Muscle layer of colon (tissue), 2 donors: ENCODE measurements around the gene MANBA.
"Not testable (repeated sequence)": the region's sequence is repeated elsewhere in the genome, so short reads cannot be mapped to it uniquely, and the experiment has no call there.

Source experiments
- H3K27ac ChIP-seq: one replicate; pipeline ENCODE4 v1.7.0; 2013; ENCODE audit warnings: low read depth, mild to moderate bottlenecking, low read length, moderate library complexity
- H3K27me3 ChIP-seq, 2 donors: one replicate each; pipeline ENCODE4 v1.7.0; 2013; ENCODE audit warnings: low read length in 2 of 2, mild to moderate bottlenecking in 2 of 2; ENCODE audit not compliant: insufficient read depth in 2 of 2, control insufficient read depth in 1 of 2
- H3K36me3 ChIP-seq: one replicate; pipeline ENCODE4 v1.7.0; 2013; ENCODE audit warnings: mild to moderate bottlenecking, low read length; ENCODE audit not compliant: insufficient read depth
- H3K4me1 ChIP-seq: one replicate; pipeline ENCODE4 v1.7.0; 2013; ENCODE audit warnings: mild to moderate bottlenecking, low read length; ENCODE audit not compliant: insufficient read depth
- H3K4me3 ChIP-seq, 2 donors: one replicate each; pipeline ENCODE4 v1.7.0; 2013; ENCODE audit warnings: low read length in 2 of 2, low read depth in 1 of 2, mild to moderate bottlenecking in 1 of 2, moderate library complexity in 1 of 2
- H3K9ac ChIP-seq: one replicate; pipeline ENCODE4 v1.7.0; 2013; ENCODE audit warnings: low read length
- H3K9me3 ChIP-seq: one replicate; pipeline ENCODE4 v1.7.0; 2013; ENCODE audit warnings: mild to moderate bottlenecking, low read length
- donor health status: abdominal sarcoma.
- donor health status: Adenocarcinoma of cecum.

Gene MANBA

GRCh38 chr4:102761906-102762305, 1.1 kb upstream of the MANBA start:
- Histone ChIP-seq H3K36me3 (no peaks in the 10 kb centered on the region), H3K9me3 (no peaks in the 10 kb centered on the region), H3K4me1 (peaks cover 15% of the 10 kb centered on the region), H3K27ac (no peak overlapping the region), H3K9ac (peak overlapping the region; percentile 44), H3K4me3 (peak overlapping the region in 1 of 2 donors; percentile 100), H3K27me3 (no peaks in the 10 kb centered on the region)

DNA sequence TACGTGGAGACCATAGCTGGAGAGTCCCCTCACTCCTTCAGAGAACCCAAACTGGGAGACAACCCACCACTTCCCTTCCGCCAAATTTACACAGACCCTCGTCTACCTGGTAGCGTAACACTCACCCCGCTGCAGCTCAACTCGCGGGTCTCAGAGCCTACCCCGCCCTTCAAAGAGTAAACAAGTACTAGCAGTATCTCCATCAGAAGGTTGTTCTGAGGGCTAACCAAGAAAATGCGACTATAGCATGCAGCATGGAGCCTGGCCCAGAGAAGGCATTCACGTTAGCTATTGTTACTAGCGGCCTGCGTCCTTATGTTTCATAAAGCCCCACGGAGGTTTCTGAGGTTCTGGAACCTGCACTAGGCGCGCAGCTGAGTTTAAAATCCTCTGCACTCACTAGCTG, 531 bp upstream of the MANBA start:
- peak overlapping the region; percentile 89 for H3K27ac ChIP-seq
- H3K9ac ChIP-seq = peak overlapping the region; percentile 44
- H3K4me1 ChIP-seq = peaks cover 15% of the 10 kb centered on the region
- peak overlapping the region; percentile 75 to 100 for H3K4me3 ChIP-seq
- no peaks in the 10 kb centered on the region for H3K27me3 ChIP-seq
- no peaks in the 10 kb centered on the region for H3K36me3 ChIP-seq
- H3K9me3 ChIP-seq = no peaks in the 10 kb centered on the region

- Histone ChIP-seq H3K27me3 (no peaks in the 10 kb centered on the region), H3K9me3 (no peaks in the 10 kb centered on the region), H3K4me3 (peak overlapping the region; percentile 75 to 100), H3K4me1 (peaks cover 15% of the 10 kb centered on the region), H3K27ac (peak overlapping the region; percentile 89), H3K9ac (peak overlapping the region; percentile 79), H3K36me3 (no peaks in the 10 kb centered on the region)
These were observed 730 bp downstream of the MANBA start for GRCh38 chr4:102759831-102760644.

- Histone ChIP-seq H3K4me1 (peaks cover 15% of the 10 kb centered on the region), H3K27ac (no peak overlapping the region), H3K4me3 (no peak overlapping the region), H3K36me3 (no peaks in the 10 kb centered on the region), H3K9me3 (no peaks in the 10 kb centered on the region), H3K9ac (no peak overlapping the region), H3K27me3 (no peaks in the 10 kb centered on the region)
These were observed 2.3 kb downstream of the MANBA start for GRCh38 chr4:102758241-102759160.

DNA sequence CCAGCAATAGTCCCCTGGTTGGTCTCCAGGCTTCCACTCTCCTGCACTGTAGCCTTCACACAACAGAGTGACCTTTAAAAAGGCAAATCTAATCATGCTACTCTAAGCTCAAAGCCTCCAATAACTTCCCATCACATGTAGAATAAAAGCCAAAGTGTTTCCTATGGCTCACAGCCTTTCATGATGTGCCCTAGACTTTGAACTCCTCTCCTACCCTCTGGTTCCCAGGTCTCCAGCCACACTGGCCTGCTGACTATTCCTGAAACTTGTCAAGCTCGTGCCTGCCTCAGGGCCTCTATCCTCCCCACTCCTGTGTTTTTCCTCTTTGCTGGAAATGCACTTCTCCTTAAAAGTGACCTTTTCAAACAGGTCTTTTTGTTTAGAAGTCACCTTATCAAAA, 3.1 kb downstream of the MANBA start:
- no peaks in the 10 kb centered on the region for H3K36me3 ChIP-seq
- peaks cover 15% of the 10 kb centered on the region for H3K4me1 ChIP-seq
- no peak overlapping the region for H3K27ac ChIP-seq
- H3K27me3 ChIP-seq = no peaks in the 10 kb centered on the region
- H3K9ac ChIP-seq = no peak overlapping the region
- H3K4me3 ChIP-seq = no peak overlapping the region
- H3K9me3 ChIP-seq = no peaks in the 10 kb centered on the region

GRCh38 chr4:102754044-102754443, 6.7 kb downstream of the MANBA start:
- no peaks in the 10 kb centered on the region for H3K36me3 ChIP-seq
- H3K9me3 ChIP-seq = no peaks in the 10 kb centered on the region
- H3K27ac ChIP-seq = no peak overlapping the region
- no peak overlapping the region for H3K9ac ChIP-seq
- peaks cover 4% of the 10 kb centered on the region for H3K4me1 ChIP-seq
- H3K4me3 ChIP-seq = no peak overlapping the region
- no peaks in the 10 kb centered on the region for H3K27me3 ChIP-seq

DNA sequence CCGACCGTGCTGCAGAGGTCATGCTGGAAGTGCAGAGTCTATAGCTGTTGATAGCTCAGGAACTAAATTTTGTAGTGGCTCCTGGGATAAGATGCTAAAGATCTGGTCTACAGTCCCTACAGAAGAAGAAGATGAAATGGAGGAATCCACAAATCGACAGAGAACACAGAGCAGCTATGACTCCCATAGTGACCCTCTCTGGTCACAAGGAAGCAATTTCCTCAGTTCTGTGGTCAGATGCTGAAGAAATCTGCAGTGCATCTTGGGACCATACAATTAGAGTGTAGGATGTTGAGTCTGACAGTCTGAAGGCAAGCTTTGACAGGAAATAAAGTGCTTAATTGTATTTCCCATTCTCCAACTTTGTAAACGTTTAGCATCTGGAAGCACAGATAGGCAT, 8.8 kb downstream of the MANBA start:
- Histone ChIP-seq H3K9ac (no peak overlapping the region), H3K4me1 (no peaks in the 10 kb centered on the region), H3K9me3 (no peaks in the 10 kb centered on the region), H3K36me3 (peaks cover 6% of the 10 kb centered on the region), H3K27ac (no peak overlapping the region), H3K27me3 (no peaks in the 10 kb centered on the region), H3K4me3 (no peak overlapping the region)

- not testable (repeated sequence) for H3K9me3 ChIP-seq, H3K4me3 ChIP-seq, H3K27me3 ChIP-seq, H3K4me1 ChIP-seq, H3K36me3 ChIP-seq, H3K27ac ChIP-seq, H3K9ac ChIP-seq
These were observed 17.4 kb downstream of the MANBA start for GRCh38 chr4:102743352-102743751.

DNA sequence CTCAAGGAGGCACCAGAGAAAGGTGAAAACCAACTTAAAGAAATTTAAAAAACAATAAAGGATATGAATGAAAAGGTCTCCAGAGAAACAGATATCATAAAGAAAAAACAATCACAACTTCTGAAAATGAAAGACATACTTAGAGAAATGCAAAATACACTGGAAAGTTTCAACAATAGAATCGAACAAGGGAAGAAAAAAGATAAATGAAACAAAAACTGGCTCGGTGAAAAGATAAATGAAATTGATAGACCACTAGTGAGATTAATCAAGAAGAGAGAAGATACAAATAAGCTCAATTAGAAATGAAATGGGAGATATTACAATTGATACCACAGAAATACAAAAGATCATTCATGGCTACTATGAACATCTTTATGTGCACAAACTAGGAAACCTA, 22.0 kb downstream of the MANBA start:
- H3K27ac ChIP-seq, H3K9ac ChIP-seq, H3K36me3 ChIP-seq, H3K27me3 ChIP-seq, H3K4me3 ChIP-seq, H3K4me1 ChIP-seq, H3K9me3 ChIP-seq: not testable (repeated sequence)

- no peaks in the 10 kb centered on the region for H3K9me3 ChIP-seq
- H3K9ac ChIP-seq = no peak overlapping the region
- H3K27ac ChIP-seq = no peak overlapping the region
- H3K27me3 ChIP-seq = no peaks in the 10 kb centered on the region
- no peaks in the 10 kb centered on the region for H3K36me3 ChIP-seq
- H3K4me1 ChIP-seq = no peaks in the 10 kb centered on the region
- no peak overlapping the region for H3K4me3 ChIP-seq
These were observed 23.9 kb downstream of the MANBA start for GRCh38 chr4:102736636-102737549.

DNA sequence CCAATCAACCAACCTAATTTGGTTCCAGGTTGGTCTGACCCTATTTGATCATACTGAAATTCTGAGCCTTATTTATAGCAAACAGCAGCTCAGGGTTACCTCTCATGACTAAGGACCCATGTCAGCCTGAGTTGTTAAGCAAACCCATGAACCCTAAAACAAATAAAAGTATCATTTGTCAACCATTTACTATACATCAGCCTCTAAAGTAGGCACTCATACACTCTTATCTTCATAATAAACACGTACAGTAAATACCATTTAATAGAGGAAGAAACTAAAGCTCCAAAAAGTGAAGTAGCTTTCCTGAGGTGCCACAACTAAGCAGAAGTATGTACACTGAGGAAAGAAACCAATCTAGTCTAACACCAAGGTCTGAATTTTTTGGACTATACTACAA, 25.2 kb downstream of the MANBA start:
- no peak overlapping the region for H3K27ac ChIP-seq

More for the DNA sequence above, 25.2 kb downstream of the MANBA start:
- Histone ChIP-seq H3K36me3 (no peaks in the 10 kb centered on the region), H3K4me3 (no peak overlapping the region), H3K9ac (no peak overlapping the region), H3K9me3 (peaks cover 4% of the 10 kb centered on the region), H3K4me1 (no peaks in the 10 kb centered on the region), H3K27me3 (no peaks in the 10 kb centered on the region)
